Astrocyte of the cerebellum (primary cell): Measurements from ENCODE around the gene GINS1.

Experiments used
- DNase-seq: peaks from one replicate; pipeline ENCODE4 v3.0.0-alpha.2; 2011; ENCODE audit warnings: low read depth
- H3K4me3 ChIP-seq: 2 replicates; pipeline ENCODE4 v1.5.1; 2011; ENCODE audit warnings: mild to moderate bottlenecking, low read depth, low read length, moderate library complexity
- in situ Hi-C: cut with HindIII; loops from 2 replicates; pipeline ENCODE4 v1.10.0; 2017; ENCODE audit warnings: low sequenced_read_pairs
- TF ChIP-seq, protein P1 (sequence below): IDR thresholded peaks from 2 replicates; pipeline ENCODE4 v1.5.1; 2012; ENCODE audit warnings: low read length, low read depth, moderate library complexity, mild to moderate bottlenecking; ENCODE audit errors: missing control alignments

The GINS1 gene

DNA sequence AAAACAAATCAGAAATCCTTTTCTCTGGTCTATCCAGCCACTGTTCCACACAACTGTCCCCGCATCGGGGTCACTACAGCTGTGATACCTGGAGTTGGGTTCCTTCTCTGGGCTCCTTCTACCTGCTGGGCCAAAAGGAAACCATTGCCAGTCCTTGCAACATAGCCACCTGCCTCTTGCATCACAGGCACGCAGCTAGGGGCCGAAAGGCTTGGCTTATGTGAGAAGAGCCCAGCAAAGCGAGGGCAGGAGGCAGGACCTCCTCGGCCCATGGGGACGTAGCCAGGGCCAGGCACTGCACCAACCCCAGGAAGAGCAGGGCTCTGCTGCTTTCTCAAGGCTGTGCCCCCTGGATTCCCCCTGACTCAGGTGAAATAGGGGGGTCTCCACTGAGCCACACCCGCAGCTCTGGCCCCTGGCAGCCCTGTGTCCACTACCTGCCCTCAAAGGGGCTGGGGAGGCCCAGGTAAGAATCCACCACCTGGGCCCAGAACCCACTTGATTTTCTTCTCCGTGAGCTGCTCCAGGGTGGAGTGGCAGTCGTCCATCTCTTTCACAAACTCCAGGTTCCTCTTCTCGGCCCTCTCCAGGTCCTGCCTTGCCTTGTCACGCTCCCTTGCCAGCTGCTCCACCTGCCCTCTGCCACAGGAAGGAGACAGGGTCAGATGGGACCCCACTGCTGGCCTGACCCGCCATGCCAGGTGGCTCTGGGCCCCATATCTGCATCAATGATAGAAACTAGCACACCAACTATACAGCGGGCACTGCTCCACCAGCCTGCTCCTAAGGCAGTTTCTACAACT is 88.9 kb downstream of the GINS1 start:
- in situ Hi-C loops: no loop called here
- H3K4me3 ChIP-seq: no peak overlapping the region
- DNase-seq: no peak
- TF ChIP-seq, protein P1, sequence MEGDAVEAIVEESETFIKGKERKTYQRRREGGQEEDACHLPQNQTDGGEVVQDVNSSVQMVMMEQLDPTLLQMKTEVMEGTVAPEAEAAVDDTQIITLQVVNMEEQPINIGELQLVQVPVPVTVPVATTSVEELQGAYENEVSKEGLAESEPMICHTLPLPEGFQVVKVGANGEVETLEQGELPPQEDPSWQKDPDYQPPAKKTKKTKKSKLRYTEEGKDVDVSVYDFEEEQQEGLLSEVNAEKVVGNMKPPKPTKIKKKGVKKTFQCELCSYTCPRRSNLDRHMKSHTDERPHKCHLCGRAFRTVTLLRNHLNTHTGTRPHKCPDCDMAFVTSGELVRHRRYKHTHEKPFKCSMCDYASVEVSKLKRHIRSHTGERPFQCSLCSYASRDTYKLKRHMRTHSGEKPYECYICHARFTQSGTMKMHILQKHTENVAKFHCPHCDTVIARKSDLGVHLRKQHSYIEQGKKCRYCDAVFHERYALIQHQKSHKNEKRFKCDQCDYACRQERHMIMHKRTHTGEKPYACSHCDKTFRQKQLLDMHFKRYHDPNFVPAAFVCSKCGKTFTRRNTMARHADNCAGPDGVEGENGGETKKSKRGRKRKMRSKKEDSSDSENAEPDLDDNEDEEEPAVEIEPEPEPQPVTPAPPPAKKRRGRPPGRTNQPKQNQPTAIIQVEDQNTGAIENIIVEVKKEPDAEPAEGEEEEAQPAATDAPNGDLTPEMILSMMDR: no peak

DNA sequence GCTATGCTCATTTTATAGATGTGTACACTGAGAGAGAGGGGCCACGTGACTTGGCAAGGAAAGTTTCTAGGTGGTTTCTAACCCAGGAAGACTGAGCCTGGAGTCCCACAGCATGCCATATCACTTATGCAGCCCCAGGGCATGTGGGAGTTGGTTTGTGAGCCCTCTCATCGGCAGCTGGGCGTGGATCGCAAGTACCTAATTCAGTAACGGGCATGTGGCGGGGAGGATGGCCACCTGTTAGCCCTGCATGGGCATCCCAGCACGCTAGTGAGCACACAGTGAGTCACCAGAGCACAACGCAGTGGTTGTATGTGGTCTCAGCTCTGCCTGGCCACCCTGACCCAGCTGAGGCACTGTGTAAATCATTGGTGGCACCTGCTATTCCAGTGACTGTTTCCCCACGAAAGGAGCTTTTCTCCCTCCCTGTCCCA is 89.5 kb downstream of the GINS1 start:
- no peak for DNase-seq
- in situ Hi-C loops: no loop called here
- H3K4me3 ChIP-seq: no peak overlapping the region
- TF ChIP-seq, protein P1: no peak

DNA sequence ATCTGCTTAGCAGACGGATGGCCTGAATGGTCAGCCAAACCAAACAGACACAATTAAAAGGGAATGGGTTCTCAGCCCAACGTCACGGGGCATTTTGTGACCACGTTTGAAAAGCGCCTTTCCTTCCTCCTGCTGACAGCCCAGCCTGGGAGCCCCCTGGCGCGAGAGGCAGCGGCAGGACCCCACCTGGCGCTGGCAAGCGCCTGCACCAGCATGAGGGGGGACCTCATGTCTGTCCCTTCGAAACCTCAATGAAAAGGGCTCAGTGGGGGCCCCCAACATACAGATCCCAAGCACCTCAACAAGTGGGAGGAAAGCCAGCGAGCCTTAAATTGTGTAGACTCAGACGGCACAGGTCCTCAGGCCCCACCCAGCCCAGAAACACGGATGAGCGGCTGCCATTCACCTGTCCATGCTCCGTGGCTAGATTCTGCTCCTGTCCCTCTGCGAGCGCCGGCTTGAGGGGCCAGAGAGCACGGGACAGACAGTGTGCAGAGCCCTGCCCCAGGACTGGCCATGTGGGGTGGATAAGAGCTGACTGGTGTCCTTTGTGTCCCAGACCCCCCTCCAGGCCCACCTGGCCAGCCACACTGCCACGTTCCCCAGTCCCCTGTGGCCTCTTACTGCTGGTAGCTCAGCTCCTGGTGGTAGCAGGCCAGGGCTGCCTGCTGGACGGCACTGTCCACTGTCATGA is 90.3 kb downstream of the GINS1 start:
- DNase-seq: no peak
- TF ChIP-seq, protein P1: no peak
- no peak overlapping the region for H3K4me3 ChIP-seq
- in situ Hi-C loops: no loop called here
